ENCODE data around the gene JPT1. TPM values are rescaled to one million over a fixed set of nuclear protein-coding genes. Genes with fewer than 3 reads are reported as not detected.

JPT1 gene
- total RNA-seq, 3 donors from 2014 or later, result 9.9 to 30.5 (median 24.9) TPM

GRCh38 chr17:75152523-75152921 is 1.8 kb downstream of the JPT1 start:
- Histone ChIP-seq H3K4me1 (no peaks in the 10 kb centered on the region), H3K27me3 (no peaks in the 10 kb centered on the region), H3K27ac (no peak overlapping the region), H3K9me3 (no peaks in the 10 kb centered on the region), H3K4me3 (no peak overlapping the region), H3K36me3 (no peaks in the 10 kb centered on the region)
- DNase-seq (ENCODE audit: low spot score in 2 of 2), result no peak
- intact Hi-C loops (cut with DNase I; ENCODE audit: low total_unique reads), result no loop called here
- TF ChIP-seq POLR2AphosphoS5 (IDR thresholded peaks at IDR 0.05), result no peak
- no peak for TF ChIP-seq POLR2A (IDR thresholded peaks at IDR 0.05)
- no peak for TF ChIP-seq CTCF (IDR thresholded peaks at IDR 0.05)

DNA sequence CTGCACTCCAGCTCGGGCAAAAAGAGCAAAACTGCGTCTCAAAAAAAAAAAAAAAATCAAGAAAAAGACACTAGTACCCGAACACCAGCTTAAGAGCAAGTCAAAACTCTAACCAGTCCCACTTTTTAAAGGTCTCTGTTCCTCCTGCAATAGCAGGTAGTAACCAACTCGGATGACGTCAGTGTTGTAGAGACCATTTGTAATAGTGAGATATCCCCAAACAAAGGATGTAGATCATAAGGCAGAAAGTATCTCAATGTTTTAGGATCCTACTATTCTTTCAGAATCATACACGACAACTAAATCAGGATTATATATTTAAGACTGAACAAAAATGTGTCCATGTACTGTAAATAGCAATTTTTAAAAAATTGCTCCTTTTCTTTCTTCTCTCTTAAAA is 2.4 kb downstream of the JPT1 start:
- Histone ChIP-seq H3K27me3 (no peaks in the 10 kb centered on the region), H3K27ac (no peak overlapping the region), H3K4me1 (no peaks in the 10 kb centered on the region), H3K36me3 (no peaks in the 10 kb centered on the region), H3K9me3 (no peaks in the 10 kb centered on the region), H3K4me3 (no peak overlapping the region)
- DNase-seq (ENCODE audit: low spot score in 2 of 2), result no peak
- intact Hi-C loops (cut with DNase I; ENCODE audit: low total_unique reads), result no loop called here
- TF ChIP-seq POLR2AphosphoS5 (IDR thresholded peaks at IDR 0.05), result no peak
- TF ChIP-seq CTCF (IDR thresholded peaks at IDR 0.05), result no peak
- TF ChIP-seq POLR2A (IDR thresholded peaks at IDR 0.05), result no peak

GRCh38 chr17:75147878-75148546 is 6.3 kb downstream of the JPT1 start:
- H3K4me3 ChIP-seq, result no peak overlapping the region
- H3K9me3 ChIP-seq, result no peaks in the 10 kb centered on the region
- no peak overlapping the region for H3K27ac ChIP-seq
- H3K36me3 ChIP-seq, result no peaks in the 10 kb centered on the region
- DNase-seq (ENCODE audit: low spot score in 2 of 2), result no peak
- TF ChIP-seq CTCF (IDR thresholded peaks at IDR 0.05), result no peak
- no peaks in the 10 kb centered on the region for H3K4me1 ChIP-seq
- intact Hi-C loops (cut with DNase I; ENCODE audit: low total_unique reads), result no loop called here
- no peaks in the 10 kb centered on the region for H3K27me3 ChIP-seq

GRCh38 chr17:75146592-75146991 is 7.7 kb downstream of the JPT1 start:
- TF ChIP-seq POLR2AphosphoS5 (IDR thresholded peaks at IDR 0.05) (no peak), POLR2A (IDR thresholded peaks at IDR 0.05) (no peak), CTCF (IDR thresholded peaks at IDR 0.05) (no peak)

GRCh38 chr17:75144816-75145512 is 9.3 kb downstream of the JPT1 start:
- no peak for TF ChIP-seq POLR2A (IDR thresholded peaks at IDR 0.05)
- H3K27ac ChIP-seq, result no peak overlapping the region
- no peak overlapping the region for H3K4me3 ChIP-seq
- no peaks in the 10 kb centered on the region for H3K36me3 ChIP-seq
- no peak for DNase-seq (ENCODE audit: low spot score in 2 of 2)
- no peaks in the 10 kb centered on the region for H3K27me3 ChIP-seq
- intact Hi-C loops (cut with DNase I; ENCODE audit: low total_unique reads), result loop anchor here (1.0 kb wide), 1 partner anchor 13 kb away; no protein-coding TSS in a partner anchor
- no peaks in the 10 kb centered on the region for H3K4me1 ChIP-seq
- no peaks in the 10 kb centered on the region for H3K9me3 ChIP-seq

More at GRCh38 chr17:75146592-75146991, 7.7 kb downstream of the JPT1 start:
- no peak overlapping the region for H3K4me3 ChIP-seq
- H3K36me3 ChIP-seq, result no peaks in the 10 kb centered on the region
- H3K27ac ChIP-seq, result no peak overlapping the region
- H3K27me3 ChIP-seq, result no peaks in the 10 kb centered on the region
- no peaks in the 10 kb centered on the region for H3K4me1 ChIP-seq
- DNase-seq (ENCODE audit: low spot score in 2 of 2), result no peak
- intact Hi-C loops (cut with DNase I; ENCODE audit: low total_unique reads), result no loop called here
- H3K9me3 ChIP-seq, result no peaks in the 10 kb centered on the region
